Dermis lymphatic vessel endothelial cell (primary cell): ENCODE results near the gene SYT8. TPM values are rescaled to one million over a fixed set of nuclear protein-coding genes. Genes with fewer than 3 reads are reported as not detected.

Source experiments
- total RNA-seq: library from RNA; depleted of rRNA; stranded (reverse); fragments of >200 nt; gene quantifications from 2 replicates; pipeline ENCODE4 v1.2.1, GENCODE V29; 2014

Gene SYT8, protein sequence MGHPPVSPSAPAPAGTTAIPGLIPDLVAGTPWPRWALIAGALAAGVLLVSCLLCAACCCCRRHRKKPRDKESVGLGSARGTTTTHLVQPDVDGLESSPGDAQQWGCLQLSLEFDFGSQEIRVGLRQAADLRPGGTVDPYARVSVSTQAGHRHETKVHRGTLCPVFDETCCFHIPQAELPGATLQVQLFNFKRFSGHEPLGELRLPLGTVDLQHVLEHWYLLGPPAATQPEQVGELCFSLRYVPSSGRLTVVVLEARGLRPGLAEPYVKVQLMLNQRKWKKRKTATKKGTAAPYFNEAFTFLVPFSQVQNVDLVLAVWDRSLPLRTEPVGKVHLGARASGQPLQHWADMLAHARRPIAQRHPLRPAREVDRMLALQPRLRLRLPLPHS
- total RNA-seq = 0.11 TPM in 1 of 2 replicates, not detected in the other

DNA sequence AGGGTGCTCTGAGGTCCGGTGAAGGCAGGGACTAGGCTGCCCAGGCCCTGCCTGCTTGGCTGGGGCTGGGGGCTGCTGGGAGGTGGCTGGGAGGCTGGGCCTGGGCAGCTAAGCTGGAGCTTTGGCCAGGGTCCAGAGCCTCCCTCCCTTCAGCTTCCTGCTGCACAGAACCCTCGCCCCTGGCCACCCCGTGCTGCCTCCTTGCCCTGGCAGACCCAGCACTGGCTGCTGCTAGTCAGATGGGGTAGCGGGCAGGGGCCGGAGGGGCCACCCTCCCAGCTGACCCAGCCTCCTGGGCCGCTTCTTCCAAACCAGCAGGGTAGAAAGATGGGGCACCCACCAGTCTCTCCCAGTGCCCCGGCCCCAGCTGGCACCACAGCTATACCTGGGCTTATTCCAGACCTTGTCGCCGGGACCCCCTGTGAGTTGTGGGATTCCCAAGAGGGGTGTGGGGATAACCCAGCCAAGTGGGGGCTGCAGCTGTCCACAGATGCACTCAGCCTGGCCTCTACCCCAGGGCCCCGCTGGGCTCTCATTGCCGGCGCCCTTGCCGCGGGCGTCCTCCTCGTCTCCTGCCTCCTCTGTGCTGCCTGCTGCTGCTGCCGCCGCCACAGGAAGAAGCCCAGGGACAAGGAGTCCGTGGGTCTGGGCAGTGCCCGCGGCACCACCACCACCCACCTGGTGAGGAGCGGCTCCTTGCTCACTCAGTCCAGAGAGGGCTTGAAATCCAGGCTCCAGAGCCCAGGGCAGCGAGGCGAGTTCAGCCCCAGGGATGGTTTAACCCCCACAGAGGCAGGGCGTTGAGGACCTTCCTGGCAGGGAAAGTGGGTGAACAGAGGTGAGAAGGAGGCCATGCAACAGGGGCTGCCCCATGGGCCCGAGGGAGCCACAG is at the start of gene SYT8:
SYT8 (plus strand) TSS at position 212 of the 892 bp plus-strand sequence; CDS start at position 328, 116 bp downstream.

DNA sequence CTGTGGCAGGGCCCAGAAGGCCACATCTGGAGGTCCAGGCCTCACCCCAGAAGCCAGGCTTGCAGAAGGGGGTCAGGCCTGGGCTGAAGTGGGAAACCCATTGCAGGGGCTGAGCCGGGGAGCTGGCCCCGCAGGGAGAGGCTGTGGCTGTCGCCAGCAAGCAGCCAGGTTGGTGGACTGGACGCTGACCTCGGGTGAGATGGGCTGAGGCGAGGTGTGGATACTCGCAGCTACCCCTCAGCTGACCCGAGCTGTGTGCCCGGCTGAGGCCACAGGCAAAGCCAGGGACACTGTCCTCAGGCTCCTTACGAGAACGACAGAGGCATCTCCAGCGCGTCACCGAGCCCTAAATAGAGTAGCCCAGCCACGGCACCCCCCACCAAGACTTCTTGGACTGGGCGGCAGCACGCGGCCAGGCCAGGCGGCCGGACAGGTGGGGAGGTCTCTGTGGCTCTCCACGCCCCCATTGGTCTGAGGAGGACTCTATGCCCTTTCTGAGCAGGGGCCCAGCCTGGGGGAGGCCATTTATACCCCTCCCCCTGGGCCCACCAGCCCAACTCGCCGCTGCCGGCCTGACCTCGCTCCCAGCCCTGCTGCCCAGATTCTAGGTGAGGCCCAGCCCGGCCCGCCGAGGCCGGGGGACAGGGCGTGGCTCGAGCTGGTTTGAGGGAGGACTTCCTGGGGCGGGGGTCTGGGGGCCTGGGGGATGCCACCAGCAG is 3.8 kb downstream of the SYT8 start, which contains the start of gene TNNI2:
TNNI2 (plus strand) TSS at position 556 of the 719 bp plus-strand sequence. CDS start 716 bp downstream, outside the sequence.

DNA sequence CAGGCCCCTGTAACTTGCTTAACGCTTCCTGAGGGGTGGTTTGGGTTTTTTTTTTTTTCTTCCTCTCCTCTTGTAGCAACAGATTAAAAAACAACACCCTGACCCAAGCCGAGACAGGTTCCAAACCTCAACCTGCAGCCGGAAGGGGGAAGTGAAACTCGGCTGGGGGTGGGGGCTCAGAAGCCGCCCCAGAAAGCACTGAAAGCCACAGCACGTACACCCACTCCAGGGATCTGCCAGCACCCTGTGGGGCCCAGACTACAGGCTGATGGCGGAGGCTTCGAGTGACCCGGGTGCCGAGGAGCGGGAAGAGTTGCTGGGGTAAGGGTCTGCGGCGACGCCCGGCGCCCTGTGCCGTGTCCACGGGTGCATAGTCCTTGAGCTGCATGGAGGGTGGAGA is 18.1 kb downstream of the SYT8 start, which contains the start of gene LSP1:
LSP1 (plus strand) TSS at position 208 of the 400 bp plus-strand sequence; CDS start at position 269, 61 bp downstream.

Other genes with a start within 250 kb of the SYT8 start
- gene KRTAP5-1, start 249.7 kb upstream of the SYT8 start, total RNA-seq = not detected in 2 replicates
- not detected in 2 replicates for gene KRTAP5-2, start 236.7 kb upstream of the SYT8 start, total RNA-seq
- gene KRTAP5-3, start 226.5 kb upstream of the SYT8 start, total RNA-seq = not detected in 2 replicates
- gene KRTAP5-4, start 212.9 kb upstream of the SYT8 start, total RNA-seq = not detected in 2 replicates
- gene KRTAP5-5, start 205.2 kb upstream of the SYT8 start, total RNA-seq = not detected in 2 replicates
- gene KRTAP5-6, start 137.8 kb upstream of the SYT8 start, total RNA-seq = 0.26 and 0.65 TPM in 2 replicates
- 0.52 and 0.98 TPM in 2 replicates for gene IFITM10, start 84.4 kb upstream of the SYT8 start, total RNA-seq
- 209 and 595 TPM in 2 replicates for gene CTSD, start 71.1 kb upstream of the SYT8 start, total RNA-seq
- gene TNNI2, start 4.0 kb downstream of the SYT8 start, total RNA-seq = not detected in 2 replicates
- gene LSP1, start 18.1 kb downstream of the SYT8 start, total RNA-seq = 0.11 TPM in 1 of 2 replicates, not detected in the other
- not detected in 2 replicates for gene PRR33, start 56.9 kb downstream of the SYT8 start, total RNA-seq
- not detected in 2 replicates for gene TNNT3, start 84.7 kb downstream of the SYT8 start, total RNA-seq
- 4.1 and 65.3 TPM in 2 replicates for gene MRPL23, start 112.3 kb downstream of the SYT8 start, total RNA-seq
- gene H19, start 162.9 kb downstream of the SYT8 start, total RNA-seq = 11.3 and 128 TPM in 2 replicates